NK-92 treated with Interleukin-12 subunit alpha and Interleukin-12 subunit beta, amount 100 ng/mL, for 24 hours (cell line): ENCODE results near the gene SPRED3.
"Not testable (repeated sequence)": the region's sequence is repeated elsewhere in the genome, so short reads cannot be mapped to it uniquely, and the experiment has no call there.

Source experiments
- DNase-seq: peaks from one replicate; lab custom pipeline; 2025; lab: John Stamatoyannopoulos, UW

SPRED3 gene

GRCh38 chr19:38388349-38389100 lies at the start of gene SPRED3:
Gene SPRED3, plus strand, starts transcription at chr19:38388697. Its CDS starts 1,606 bp downstream, at chr19:38390303.
- DNase-seq, result no peak

- DNase-seq, result not testable (repeated sequence)
These were observed 49.5 kb upstream of the SPRED3 start for GRCh38 chr19:38339011-38339410.

GRCh38 chr19:38340927-38341326 lies 47.6 kb upstream of the SPRED3 start:
- DNase-seq, result no peak

GRCh38 chr19:38346837-38347236 lies 41.7 kb upstream of the SPRED3 start:
- no peak for DNase-seq

- no peak for DNase-seq
These were observed 37.6 kb upstream of the SPRED3 start for GRCh38 chr19:38350883-38351282.

- DNase-seq, result no peak
These were observed 36.6 kb upstream of the SPRED3 start for GRCh38 chr19:38351865-38352395.

- DNase-seq, result no peak
These were observed 35.9 kb upstream of the SPRED3 start for GRCh38 chr19:38352611-38353010.

- no peak for DNase-seq
These were observed 32.5 kb upstream of the SPRED3 start for GRCh38 chr19:38355728-38356725.

GRCh38 chr19:38358071-38358470 lies 30.4 kb upstream of the SPRED3 start:
- DNase-seq, result no peak

- no peak for DNase-seq
These were observed 29.1 kb upstream of the SPRED3 start for GRCh38 chr19:38359242-38360021.

GRCh38 chr19:38360351-38360750 lies 28.1 kb upstream of the SPRED3 start:
- no peak for DNase-seq

- no peak for DNase-seq
These were observed 27.5 kb upstream of the SPRED3 start for GRCh38 chr19:38360839-38361631.

- DNase-seq, result no peak
These were observed 26.8 kb upstream of the SPRED3 start for GRCh38 chr19:38361633-38362075.

- no peak for DNase-seq
These were observed 26.2 kb upstream of the SPRED3 start for GRCh38 chr19:38362076-38362945.

- DNase-seq, result not testable (repeated sequence)
These were observed 25.4 kb upstream of the SPRED3 start for GRCh38 chr19:38362946-38363688.

- DNase-seq, result no peak
These were observed 21.5 kb upstream of the SPRED3 start for GRCh38 chr19:38367041-38367440.

- DNase-seq, result no peak
These were observed 18.9 kb upstream of the SPRED3 start for GRCh38 chr19:38369584-38369983.

- DNase-seq, result no peak
These were observed 18.2 kb upstream of the SPRED3 start for GRCh38 chr19:38370299-38370698.

- DNase-seq, result no peak
These were observed 17.4 kb upstream of the SPRED3 start for GRCh38 chr19:38371081-38371480.
